HEK293 (cell line): Measurements from ENCODE around the gene PAGE1.

Source experiments
- ZNF24 ChIP-seq: fragments of 450-650 bp; formaldehyde crosslinking; IDR thresholded peaks from 2 replicates; pipeline ENCODE4 v1.5.1; 2016; ENCODE audit warnings: missing biosample characterization, missing genetic modification characterization
- ZNF302 ChIP-seq: fragments of 450-650 bp; formaldehyde crosslinking; IDR thresholded peaks from 2 replicates; pipeline ENCODE4 v1.5.1; 2016; ENCODE audit warnings: missing biosample characterization, missing genetic modification characterization, low read depth
- TF ChIP-seq, protein P1 (sequence below): fragments of 450-650 bp; formaldehyde crosslinking; IDR thresholded peaks from 2 replicates; pipeline ENCODE4 v1.5.1; 2016; ENCODE audit warnings: missing biosample characterization, missing genetic modification characterization

DNA sequence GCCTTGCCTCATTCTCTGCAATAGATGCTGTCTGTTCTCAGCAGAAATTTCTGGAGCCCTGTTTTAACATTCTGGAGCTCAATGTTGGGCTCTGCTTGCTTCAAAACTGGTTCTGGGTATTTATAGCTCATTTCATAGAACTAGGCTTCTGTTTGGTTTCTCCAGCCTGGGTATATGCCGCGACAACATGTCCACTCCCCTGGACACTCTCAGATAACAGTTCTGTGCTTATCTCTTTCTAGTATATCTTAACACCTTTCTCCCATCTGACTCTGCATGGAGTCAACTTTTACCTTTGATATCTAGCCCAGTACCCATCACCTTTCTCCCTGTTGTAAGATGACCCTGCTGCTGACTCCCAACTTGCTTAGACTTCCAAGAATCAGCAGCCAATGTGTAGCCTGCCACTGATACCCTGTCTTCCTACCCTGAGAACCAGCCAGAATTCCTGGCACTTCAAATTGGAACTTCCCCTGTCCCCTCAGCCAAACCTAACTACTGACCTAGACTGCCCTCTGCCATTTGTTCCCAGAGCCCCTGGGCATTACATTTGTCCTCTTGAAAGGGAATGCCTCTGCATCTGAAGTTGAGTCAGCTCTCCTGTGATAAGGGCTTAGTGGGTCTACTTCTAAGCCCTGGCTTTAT, 20.6 kb downstream of the PAGE1 start:
- TF ChIP-seq ZNF302 (tag by site-specific recombination) (no peak), ZNF24 (tag by site-specific recombination) (no peak)
- TF ChIP-seq, protein P1, sequence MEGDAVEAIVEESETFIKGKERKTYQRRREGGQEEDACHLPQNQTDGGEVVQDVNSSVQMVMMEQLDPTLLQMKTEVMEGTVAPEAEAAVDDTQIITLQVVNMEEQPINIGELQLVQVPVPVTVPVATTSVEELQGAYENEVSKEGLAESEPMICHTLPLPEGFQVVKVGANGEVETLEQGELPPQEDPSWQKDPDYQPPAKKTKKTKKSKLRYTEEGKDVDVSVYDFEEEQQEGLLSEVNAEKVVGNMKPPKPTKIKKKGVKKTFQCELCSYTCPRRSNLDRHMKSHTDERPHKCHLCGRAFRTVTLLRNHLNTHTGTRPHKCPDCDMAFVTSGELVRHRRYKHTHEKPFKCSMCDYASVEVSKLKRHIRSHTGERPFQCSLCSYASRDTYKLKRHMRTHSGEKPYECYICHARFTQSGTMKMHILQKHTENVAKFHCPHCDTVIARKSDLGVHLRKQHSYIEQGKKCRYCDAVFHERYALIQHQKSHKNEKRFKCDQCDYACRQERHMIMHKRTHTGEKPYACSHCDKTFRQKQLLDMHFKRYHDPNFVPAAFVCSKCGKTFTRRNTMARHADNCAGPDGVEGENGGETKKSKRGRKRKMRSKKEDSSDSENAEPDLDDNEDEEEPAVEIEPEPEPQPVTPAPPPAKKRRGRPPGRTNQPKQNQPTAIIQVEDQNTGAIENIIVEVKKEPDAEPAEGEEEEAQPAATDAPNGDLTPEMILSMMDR (tag by site-specific recombination) = no peak
